Progenitor cell of endocrine pancreas (in vitro differentiated cells): Measurements from ENCODE around the gene BCKDK. TPM values are rescaled to one million over a fixed set of nuclear protein-coding genes. Genes with fewer than 3 reads are reported as not detected.
"Not testable (repeated sequence)": the region's sequence is repeated elsewhere in the genome, so short reads cannot be mapped to it uniquely, and the experiment has no call there.

Experiments used
- DNase-seq: peaks from one replicate; pipeline ENCODE4 v3.0.0; 2021; ENCODE audit warnings: low spot score; ENCODE audit not compliant: unreplicated experiment
- H3K27ac Mint-ChIP-seq: 2 replicates; pipeline ENCODE4 v1.8.0; 2021; ENCODE audit warnings: mild to moderate bottlenecking, moderate library complexity, mixed read lengths
- H3K27me3 Mint-ChIP-seq: 2 replicates; pipeline ENCODE4 v1.8.0; 2021; ENCODE audit warnings: mixed read lengths
- H3K36me3 Mint-ChIP-seq: 2 replicates; pipeline ENCODE4 v1.8.0; 2022; ENCODE audit warnings: mixed read lengths; ENCODE audit not compliant: insufficient read depth
- H3K4me1 Mint-ChIP-seq: 2 replicates; pipeline ENCODE4 v1.8.0; 2021; ENCODE audit warnings: low read depth, mixed read lengths
- H3K4me3 Mint-ChIP-seq: 2 replicates; pipeline ENCODE4 v1.8.0; 2021; ENCODE audit warnings: low read depth, mild to moderate bottlenecking, moderate library complexity, mixed read lengths
- H3K9me3 Mint-ChIP-seq: 2 replicates; pipeline ENCODE4 v1.8.0; 2021; ENCODE audit warnings: low read depth, mixed read lengths
- CTCF ChIP-seq: fragments of 200-600 bp; sonication (generic); IDR thresholded peaks from one replicate; pipeline ENCODE4 v1.5.0; 2021; ENCODE audit warnings: antibody characterized with exemption, mild to moderate bottlenecking; ENCODE audit not compliant: unreplicated experiment
- total RNA-seq: library from RNA; stranded (reverse); gene quantifications from 2 replicates; pipeline ENCODE4 v1.2.1, GENCODE V29; 2021

BCKDK gene
- total RNA-seq, 1 donor from 2014 or later: 41.7 TPM

GRCh38 chr16:31092330-31092729 lies 15.9 kb upstream of the BCKDK start:
- TF ChIP-seq CTCF: no peak
- Mint-ChIP-seq H3K4me1 (peaks cover 9% of the 10 kb centered on the region), H3K36me3 (no peaks in the 10 kb centered on the region), H3K27ac (no peak overlapping the region), H3K9me3 (no peaks in the 10 kb centered on the region), H3K27me3 (no peaks in the 10 kb centered on the region), H3K4me3 (peak overlapping the region; percentile 50)
- no peak for DNase-seq

- no peak for TF ChIP-seq CTCF
- Mint-ChIP-seq H3K27me3 (peaks cover 2% of the 10 kb centered on the region), H3K9me3 (no peaks in the 10 kb centered on the region), H3K36me3 (no peaks in the 10 kb centered on the region), H3K4me1 (peaks cover 9% of the 10 kb centered on the region), H3K4me3 (peak overlapping the region; percentile 94), H3K27ac (no peak overlapping the region)
- no peak for DNase-seq
Measured at GRCh38 chr16:31093132-31093703, 15.0 kb upstream of the BCKDK start.

- no peaks in the 10 kb centered on the region for H3K9me3 Mint-ChIP-seq
- H3K36me3 Mint-ChIP-seq: no peaks in the 10 kb centered on the region
- H3K27me3 Mint-ChIP-seq: peaks cover 3% of the 10 kb centered on the region
- TF ChIP-seq CTCF: no peak
- peak overlapping the region; percentile 94 for H3K4me3 Mint-ChIP-seq
- peaks cover 9% of the 10 kb centered on the region for H3K4me1 Mint-ChIP-seq
- peak overlapping the region; percentile 90 for H3K27ac Mint-ChIP-seq
- no peak for DNase-seq
Measured at GRCh38 chr16:31094088-31094423, 14.1 kb upstream of the BCKDK start.

GRCh38 chr16:31094424-31095120 lies 13.6 kb upstream of the BCKDK start, which contains the start of gene VKORC1:
Gene VKORC1, minus strand, starts transcription at chr16:31094797. Its CDS starts 68 bp downstream, at chr16:31094729.
- Mint-ChIP-seq H3K4me3 (peak within 1 kb of the TSS; percentile 94), H3K9me3 (no peaks in the 10 kb centered on the region), H3K27me3 (peaks cover 3% of the 10 kb centered on the region), H3K27ac (peak within 1 kb of the TSS; percentile 90), H3K36me3 (no peaks in the 10 kb centered on the region), H3K4me1 (peaks cover 9% of the 10 kb centered on the region)
- DNase-seq: peak; percentile 85
- no peak for TF ChIP-seq CTCF

- no peak overlapping the region for H3K27ac Mint-ChIP-seq
- no peak overlapping the region for H3K4me3 Mint-ChIP-seq
Measured at GRCh38 chr16:31099860-31100638, 8.1 kb upstream of the BCKDK start.

GRCh38 chr16:31100876-31101641 lies 7.1 kb upstream of the BCKDK start:
- peaks cover 10% of the 10 kb centered on the region for H3K27me3 Mint-ChIP-seq
- not testable (repeated sequence) for H3K9me3 Mint-ChIP-seq, H3K4me1 Mint-ChIP-seq, H3K4me3 Mint-ChIP-seq, DNase-seq, H3K36me3 Mint-ChIP-seq, H3K27ac Mint-ChIP-seq

More at GRCh38 chr16:31099860-31100638, 8.1 kb upstream of the BCKDK start:
- no peaks in the 10 kb centered on the region for H3K9me3 Mint-ChIP-seq
- H3K27me3 Mint-ChIP-seq: peaks cover 10% of the 10 kb centered on the region
- peaks cover 2% of the 10 kb centered on the region for H3K4me1 Mint-ChIP-seq
- no peak for DNase-seq
- no peaks in the 10 kb centered on the region for H3K36me3 Mint-ChIP-seq
- TF ChIP-seq CTCF: no peak
